Bronchial epithelial cell (primary cell): Measurements from ENCODE around the gene MEAF6. TPM values are rescaled to one million over a fixed set of nuclear protein-coding genes. Genes with fewer than 3 reads are reported as not detected.
"Not testable (repeated sequence)": the region's sequence is repeated elsewhere in the genome, so short reads cannot be mapped to it uniquely, and the experiment has no call there.

ENCODE experiments used
- DNase-seq: peaks from one replicate; pipeline ENCODE4 v3.0.0-alpha.2; 2010; ENCODE audit warnings: low read depth
- FAIRE-seq: peaks from 2 replicates; lab custom pipeline; 2011; peaks lifted over from hg19 to GRCh38; lab: Jason Lieb, UNC
- H3K27me3 ChIP-seq: 2 replicates; pipeline ENCODE4 v1.5.1; 2011; ENCODE audit warnings: low read length; ENCODE audit not compliant: control insufficient read depth, insufficient read depth
- H3K36me3 ChIP-seq: 2 replicates; pipeline ENCODE4 v1.5.1; 2011; ENCODE audit warnings: low read length; ENCODE audit not compliant: control insufficient read depth, insufficient read depth
- H3K4me3 ChIP-seq: 2 replicates; pipeline ENCODE4 v1.5.1; 2011; ENCODE audit warnings: mild to moderate bottlenecking, low read depth, low read length, control low read depth
- total RNA-seq: library from RNA; depleted of rRNA; stranded (reverse); fragments of >200 nt; gene quantifications from 2 replicates; pipeline ENCODE4 v1.2.1, GENCODE V29; 2014
- TF ChIP-seq, protein P1 (sequence below): IDR thresholded peaks from 2 replicates; pipeline ENCODE4 v1.5.1; 2011; ENCODE audit warnings: mild to moderate bottlenecking, moderate library complexity, low read length, control low read depth, inconsistent platforms; ENCODE audit not compliant: insufficient read depth, severe bottlenecking

Gene MEAF6
- 50.1 and 74.5 TPM in 2 replicates for total RNA-seq

DNA sequence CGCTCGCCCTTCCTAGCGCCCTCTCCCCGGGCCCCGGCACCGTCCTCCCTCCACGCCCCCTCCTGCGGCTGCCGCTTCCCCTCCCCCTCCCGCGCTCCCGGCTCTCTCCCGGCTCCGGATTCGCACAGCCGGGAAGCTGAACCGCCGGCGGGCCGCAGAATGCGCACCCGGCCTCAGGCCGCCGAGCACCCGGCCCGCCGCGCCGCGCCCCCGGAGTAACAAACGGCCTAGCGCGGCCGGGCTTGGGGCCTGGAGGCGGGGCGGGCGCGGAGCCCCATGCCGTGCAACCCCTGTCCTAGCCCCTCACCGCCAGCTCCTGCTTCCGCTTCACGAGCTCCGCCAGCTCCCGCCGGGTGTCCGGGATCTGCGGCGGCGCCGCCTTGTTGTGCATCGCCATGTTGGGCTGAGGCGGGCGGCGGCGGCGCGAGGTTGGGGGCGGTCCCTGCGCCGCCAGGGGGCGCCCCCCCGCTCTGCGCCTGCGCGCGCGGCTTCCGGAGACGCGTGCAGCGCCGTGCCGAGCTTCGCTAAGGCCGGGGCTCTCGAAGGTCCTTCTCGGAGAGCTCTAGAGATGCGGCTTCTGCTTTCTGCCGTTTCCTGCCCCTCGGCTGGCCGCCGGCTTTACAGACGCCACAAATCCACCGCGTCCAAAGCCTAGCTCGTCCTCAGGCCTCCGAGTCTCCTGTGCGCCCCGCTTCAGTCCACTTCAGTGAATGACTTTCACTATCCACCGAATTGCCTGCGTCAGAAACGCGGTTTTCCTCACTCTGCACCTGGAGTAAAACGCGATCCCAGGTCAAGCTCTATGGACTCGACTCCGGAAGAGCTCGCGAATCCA is at the start of gene MEAF6:
Gene MEAF6 (minus strand): TSS at position 417 of the 835 bp plus-strand sequence. CDS start 20 bp downstream, at position 397.
- no peaks in the 10 kb centered on the region for H3K27me3 ChIP-seq
- peak within 1 kb of the TSS; percentile 65 for H3K4me3 ChIP-seq
- peaks cover 3% of the 10 kb centered on the region for H3K36me3 ChIP-seq
- DNase-seq, result peak; percentile 65
- FAIRE-seq, result no peak
- TF ChIP-seq, protein P1, sequence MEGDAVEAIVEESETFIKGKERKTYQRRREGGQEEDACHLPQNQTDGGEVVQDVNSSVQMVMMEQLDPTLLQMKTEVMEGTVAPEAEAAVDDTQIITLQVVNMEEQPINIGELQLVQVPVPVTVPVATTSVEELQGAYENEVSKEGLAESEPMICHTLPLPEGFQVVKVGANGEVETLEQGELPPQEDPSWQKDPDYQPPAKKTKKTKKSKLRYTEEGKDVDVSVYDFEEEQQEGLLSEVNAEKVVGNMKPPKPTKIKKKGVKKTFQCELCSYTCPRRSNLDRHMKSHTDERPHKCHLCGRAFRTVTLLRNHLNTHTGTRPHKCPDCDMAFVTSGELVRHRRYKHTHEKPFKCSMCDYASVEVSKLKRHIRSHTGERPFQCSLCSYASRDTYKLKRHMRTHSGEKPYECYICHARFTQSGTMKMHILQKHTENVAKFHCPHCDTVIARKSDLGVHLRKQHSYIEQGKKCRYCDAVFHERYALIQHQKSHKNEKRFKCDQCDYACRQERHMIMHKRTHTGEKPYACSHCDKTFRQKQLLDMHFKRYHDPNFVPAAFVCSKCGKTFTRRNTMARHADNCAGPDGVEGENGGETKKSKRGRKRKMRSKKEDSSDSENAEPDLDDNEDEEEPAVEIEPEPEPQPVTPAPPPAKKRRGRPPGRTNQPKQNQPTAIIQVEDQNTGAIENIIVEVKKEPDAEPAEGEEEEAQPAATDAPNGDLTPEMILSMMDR, result peak; percentile 65

DNA sequence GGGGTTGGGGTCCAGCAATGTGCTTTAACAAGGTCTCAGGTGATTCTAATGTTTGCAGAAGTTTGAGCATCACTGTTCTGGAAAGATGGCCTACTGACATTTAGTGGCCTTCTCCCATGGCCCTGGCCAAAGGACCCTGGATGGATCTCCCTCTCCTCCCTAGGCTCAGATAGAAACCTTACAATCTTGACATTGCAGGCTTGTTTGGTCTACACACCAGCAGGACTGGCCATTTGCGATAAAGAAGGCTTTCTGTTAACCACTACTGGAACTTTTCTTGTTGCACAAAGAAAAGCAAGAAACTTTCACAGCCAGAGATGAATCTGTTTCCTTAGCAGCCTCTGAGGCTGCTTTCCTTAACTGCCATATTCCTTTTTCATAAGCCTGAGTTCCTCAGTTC is 48.4 kb upstream of the MEAF6 start:
- no peak for DNase-seq
- TF ChIP-seq, protein P1, result no peak
- FAIRE-seq, result peak; percentile 62
- Histone ChIP-seq H3K27me3 (no peaks in the 10 kb centered on the region), H3K4me3 (no peak overlapping the region), H3K36me3 (peaks cover 17% of the 10 kb centered on the region)

DNA sequence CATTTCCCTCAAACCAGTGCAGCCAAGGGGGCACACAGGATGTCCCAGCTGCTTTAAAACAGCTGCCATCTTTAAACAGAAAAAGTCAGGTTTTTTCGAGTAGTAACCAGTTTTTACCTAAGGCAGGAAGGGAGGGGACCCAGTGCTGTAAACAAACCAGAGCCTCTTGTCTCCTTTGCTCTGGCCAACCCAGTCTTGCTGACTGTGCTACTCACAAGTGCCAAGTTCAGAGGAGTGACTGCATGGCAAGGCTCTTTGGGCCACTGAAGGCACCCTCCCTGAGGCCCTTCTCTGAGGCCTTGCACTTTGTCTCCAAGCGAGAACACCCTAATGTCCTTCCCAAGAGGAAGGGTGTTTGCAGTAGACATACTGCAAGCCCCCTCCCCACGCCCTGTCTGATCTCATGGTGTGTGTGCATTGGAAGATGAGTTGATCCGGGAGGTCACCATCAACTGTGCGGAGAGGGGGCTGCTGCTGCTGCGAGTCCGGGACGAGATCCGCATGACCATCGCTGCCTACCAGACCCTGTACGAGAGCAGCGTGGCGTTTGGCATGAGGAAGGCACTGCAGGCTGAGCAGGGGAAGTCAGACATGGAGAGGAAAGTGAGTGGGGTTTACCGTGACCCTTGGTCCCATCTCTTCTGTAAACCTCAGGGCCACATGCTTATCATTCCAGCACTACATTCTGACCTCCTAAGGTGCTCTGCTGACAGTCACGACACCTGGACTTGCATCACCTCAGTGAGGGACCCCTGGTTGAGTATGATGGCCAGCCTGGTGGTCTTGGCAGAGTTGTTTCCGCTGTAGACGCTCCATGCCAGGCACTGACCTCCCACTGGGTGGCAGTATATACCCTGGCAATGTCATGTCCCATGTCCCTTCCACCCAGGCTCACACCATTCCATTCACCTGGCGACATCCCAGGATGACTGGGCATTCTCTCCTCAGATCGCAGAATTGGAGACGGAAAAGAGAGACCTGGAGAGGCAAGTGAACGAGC is 46.9 kb upstream of the MEAF6 start:
- FAIRE-seq (peak; percentile 94), DNase-seq (peak; percentile 16)
- Histone ChIP-seq H3K27me3 (no peaks in the 10 kb centered on the region), H3K4me3 (no peak overlapping the region), H3K36me3 (peaks cover 8% of the 10 kb centered on the region)
- TF ChIP-seq, protein P1, result peak; percentile 48

DNA sequence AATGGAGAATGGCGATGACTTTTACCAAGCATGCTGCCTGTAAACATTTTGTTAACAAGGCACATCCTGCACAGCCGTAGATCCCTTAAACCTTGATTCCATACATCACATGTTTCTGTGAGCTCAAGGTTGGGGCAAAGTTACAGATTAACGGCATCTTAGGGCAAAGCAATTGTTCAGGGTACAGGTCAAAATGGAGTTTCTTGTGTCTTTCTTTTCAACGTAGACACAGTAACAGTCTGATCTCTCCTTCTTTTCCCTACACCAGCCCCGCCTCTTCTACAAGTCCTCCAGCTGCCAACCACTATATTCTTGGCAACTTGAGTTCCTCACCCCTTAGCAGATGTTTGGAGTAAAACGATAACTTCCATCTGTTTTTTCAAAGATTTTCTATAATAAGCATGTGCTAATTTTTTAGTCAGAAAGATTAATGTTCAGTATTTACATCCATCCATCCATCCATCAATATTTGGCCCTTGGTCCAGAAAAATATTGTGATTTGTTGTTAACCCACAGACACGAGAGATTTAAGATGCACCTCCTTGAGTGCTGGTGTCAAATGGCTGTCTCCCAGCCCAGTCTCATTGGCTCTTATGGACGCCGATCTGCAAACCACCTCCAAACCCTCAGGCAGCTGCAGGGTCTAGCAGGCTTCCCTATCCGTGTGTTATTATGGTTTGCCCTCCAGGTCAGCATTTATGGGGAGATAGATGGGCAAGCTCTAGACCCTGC is 46.0 kb upstream of the MEAF6 start:
- TF ChIP-seq, protein P1, result no peak
- no peaks in the 10 kb centered on the region for H3K27me3 ChIP-seq
- FAIRE-seq (peak; percentile 7), DNase-seq (no peak)
- H3K36me3 ChIP-seq, result peaks cover 3% of the 10 kb centered on the region
- no peak overlapping the region for H3K4me3 ChIP-seq

- H3K4me3 ChIP-seq, H3K27me3 ChIP-seq, DNase-seq, H3K36me3 ChIP-seq, FAIRE-seq: not testable (repeated sequence)
Measured at GRCh38 chr1:37559957-37560379, 45.4 kb upstream of the MEAF6 start.
